PFSK-1 (cell line): ENCODE results near the gene FYB1.

Experiments
- FOXP2 ChIP-seq: optimal IDR thresholded peaks from 2 replicates; pipeline ENCODE3; 2011; ENCODE audit warnings: borderline replicate concordance, control low read depth, inconsistent platforms; ENCODE audit not compliant: insufficient read depth; ENCODE audit errors: extremely low read length, extremely low read depth
- POLR2AphosphoS5 ChIP-seq: IDR thresholded peaks from 2 replicates; pipeline ENCODE4 v1.6.1; 2012; ENCODE audit warnings: low read depth, mild to moderate bottlenecking, control low read depth, low read length, moderate library complexity
- SIN3A ChIP-seq: IDR thresholded peaks from 2 replicates; pipeline ENCODE4 v1.6.1; 2012; ENCODE audit warnings: mild to moderate bottlenecking, low read length, moderate library complexity, borderline replicate concordance; ENCODE audit not compliant: insufficient read depth
- TAF1 ChIP-seq: IDR thresholded peaks from 2 replicates; pipeline ENCODE4 v1.6.1; 2012; ENCODE audit warnings: low read length, control low read depth, borderline replicate concordance; ENCODE audit not compliant: insufficient read depth
- TF ChIP-seq, protein P1 (sequence below), 2 experiments: IDR thresholded peaks; 2 replicates each; pipeline versions ENCODE4 v1.6.1 to v1.8.0; 2011 to 2012; ENCODE audit warnings: low read depth in 2 of 2, low read length in 2 of 2, control low read depth in 1 of 2, inconsistent platforms in 1 of 2, mild to moderate bottlenecking in 1 of 2, moderate library complexity in 1 of 2; ENCODE audit not compliant: insufficient read depth in 1 of 2

FYB1 gene

DNA sequence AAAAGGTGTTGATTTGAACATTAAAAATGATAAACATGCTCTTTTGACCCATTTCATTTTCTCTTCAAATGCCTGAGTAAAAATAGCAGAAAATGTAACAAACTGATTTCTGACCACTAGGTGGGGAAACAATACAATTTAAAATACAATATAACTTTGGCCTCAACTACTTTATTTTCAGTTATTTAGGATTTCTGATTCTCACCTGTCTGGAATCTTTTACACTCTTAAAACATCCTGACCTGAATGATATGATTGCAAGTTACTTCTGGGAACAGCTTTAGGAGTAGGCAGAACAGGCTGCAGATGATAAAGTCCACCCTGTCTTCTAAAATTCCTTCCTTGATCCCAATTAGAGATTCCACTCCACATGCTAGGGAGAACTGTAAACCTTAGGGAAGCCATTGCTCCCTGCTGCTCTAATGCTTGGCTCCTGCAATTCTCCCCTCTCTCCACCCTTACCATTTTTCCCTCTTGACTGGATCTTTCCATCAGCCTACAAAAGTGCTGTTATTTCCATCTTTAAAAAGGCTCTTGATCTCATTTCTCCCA, 70.3 kb downstream of the FYB1 start:
- TF ChIP-seq, protein P1, sequence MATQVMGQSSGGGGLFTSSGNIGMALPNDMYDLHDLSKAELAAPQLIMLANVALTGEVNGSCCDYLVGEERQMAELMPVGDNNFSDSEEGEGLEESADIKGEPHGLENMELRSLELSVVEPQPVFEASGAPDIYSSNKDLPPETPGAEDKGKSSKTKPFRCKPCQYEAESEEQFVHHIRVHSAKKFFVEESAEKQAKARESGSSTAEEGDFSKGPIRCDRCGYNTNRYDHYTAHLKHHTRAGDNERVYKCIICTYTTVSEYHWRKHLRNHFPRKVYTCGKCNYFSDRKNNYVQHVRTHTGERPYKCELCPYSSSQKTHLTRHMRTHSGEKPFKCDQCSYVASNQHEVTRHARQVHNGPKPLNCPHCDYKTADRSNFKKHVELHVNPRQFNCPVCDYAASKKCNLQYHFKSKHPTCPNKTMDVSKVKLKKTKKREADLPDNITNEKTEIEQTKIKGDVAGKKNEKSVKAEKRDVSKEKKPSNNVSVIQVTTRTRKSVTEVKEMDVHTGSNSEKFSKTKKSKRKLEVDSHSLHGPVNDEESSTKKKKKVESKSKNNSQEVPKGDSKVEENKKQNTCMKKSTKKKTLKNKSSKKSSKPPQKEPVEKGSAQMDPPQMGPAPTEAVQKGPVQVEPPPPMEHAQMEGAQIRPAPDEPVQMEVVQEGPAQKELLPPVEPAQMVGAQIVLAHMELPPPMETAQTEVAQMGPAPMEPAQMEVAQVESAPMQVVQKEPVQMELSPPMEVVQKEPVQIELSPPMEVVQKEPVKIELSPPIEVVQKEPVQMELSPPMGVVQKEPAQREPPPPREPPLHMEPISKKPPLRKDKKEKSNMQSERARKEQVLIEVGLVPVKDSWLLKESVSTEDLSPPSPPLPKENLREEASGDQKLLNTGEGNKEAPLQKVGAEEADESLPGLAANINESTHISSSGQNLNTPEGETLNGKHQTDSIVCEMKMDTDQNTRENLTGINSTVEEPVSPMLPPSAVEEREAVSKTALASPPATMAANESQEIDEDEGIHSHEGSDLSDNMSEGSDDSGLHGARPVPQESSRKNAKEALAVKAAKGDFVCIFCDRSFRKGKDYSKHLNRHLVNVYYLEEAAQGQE (IDR thresholded peaks at IDR 0.05; ENCODE audit: insufficient read depth in 1 of 2, low read depth in 2 of 2, low read length in 2 of 2): no peak
- no peak for TF ChIP-seq POLR2AphosphoS5
- TF ChIP-seq SIN3A: no peak
- TF ChIP-seq FOXP2: no peak
- no peak for TF ChIP-seq TAF1

DNA sequence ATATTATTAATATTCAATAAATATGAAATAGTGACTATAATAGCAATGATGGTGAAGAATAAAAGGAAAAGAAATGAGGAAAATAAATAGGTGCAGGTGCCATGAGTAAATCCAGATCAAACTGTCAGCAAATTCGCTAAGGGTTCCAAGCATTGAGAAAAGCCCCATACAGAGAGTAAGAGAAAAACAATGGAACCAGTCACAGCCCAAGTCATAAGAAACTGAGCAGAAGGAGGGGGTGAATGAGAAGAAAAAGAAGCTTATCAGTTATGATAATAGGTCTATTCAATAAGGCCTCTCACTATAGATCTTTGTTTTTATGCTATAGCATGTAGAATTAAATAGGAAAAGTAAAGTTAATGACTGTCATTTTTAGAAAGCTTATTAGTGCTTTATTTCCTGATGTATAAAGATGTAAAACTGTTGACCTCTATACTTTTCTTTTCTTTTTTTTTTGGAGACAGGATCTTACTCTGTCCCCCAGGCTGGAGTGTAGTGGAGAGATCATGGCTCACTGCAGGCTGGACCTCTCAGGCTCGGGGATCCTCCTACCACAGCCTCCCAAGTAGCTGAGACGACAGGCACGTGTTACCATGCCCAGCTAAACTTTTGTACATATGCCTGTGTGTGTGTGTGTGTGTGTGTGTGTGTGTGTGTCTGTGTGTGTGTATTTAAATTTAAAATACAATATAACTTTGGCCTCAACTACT, 72.4 kb downstream of the FYB1 start:
- TF ChIP-seq POLR2AphosphoS5 (no peak), SIN3A (no peak), TAF1 (no peak), FOXP2 (no peak)
- TF ChIP-seq, protein P1 (IDR thresholded peaks at IDR 0.05; ENCODE audit: insufficient read depth in 1 of 2, low read depth in 2 of 2, low read length in 2 of 2): no peak

DNA sequence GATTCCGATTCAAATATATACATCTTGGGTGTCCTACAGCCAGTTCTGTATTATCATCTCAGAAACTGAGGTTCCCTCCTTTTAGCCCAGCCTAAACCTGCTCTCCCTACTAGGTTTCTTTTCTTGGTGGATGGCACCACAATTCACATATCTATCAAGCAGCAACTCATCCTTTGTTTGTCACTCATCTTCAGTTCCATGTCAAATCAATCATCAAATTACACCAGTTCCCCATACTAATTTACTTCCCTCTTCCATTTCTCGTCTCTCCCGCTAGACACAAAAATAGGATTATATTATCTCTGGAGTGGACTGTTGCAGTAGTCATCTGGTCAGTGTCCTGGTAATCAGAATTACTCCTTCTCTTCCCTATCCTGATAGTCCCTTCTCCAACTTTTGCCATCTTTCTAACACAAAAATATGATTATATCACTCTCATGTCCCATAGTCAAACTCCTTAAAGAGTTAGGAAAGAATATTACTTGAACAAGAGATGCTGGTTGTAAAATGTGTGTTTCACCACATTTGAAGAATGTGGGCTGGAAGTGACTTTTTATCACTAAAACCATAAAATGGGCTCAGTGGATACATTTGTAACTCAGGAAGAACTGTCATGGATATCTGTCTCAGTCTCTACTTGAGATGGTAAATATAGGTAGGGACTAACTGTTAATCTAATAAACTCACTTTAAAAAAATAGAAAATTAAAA, 76.1 kb downstream of the FYB1 start:
- TF ChIP-seq POLR2AphosphoS5 (no peak), TAF1 (no peak), SIN3A (no peak), FOXP2 (no peak)
- TF ChIP-seq, protein P1 (IDR thresholded peaks at IDR 0.05; ENCODE audit: insufficient read depth in 1 of 2, low read depth in 2 of 2, low read length in 2 of 2): no peak

DNA sequence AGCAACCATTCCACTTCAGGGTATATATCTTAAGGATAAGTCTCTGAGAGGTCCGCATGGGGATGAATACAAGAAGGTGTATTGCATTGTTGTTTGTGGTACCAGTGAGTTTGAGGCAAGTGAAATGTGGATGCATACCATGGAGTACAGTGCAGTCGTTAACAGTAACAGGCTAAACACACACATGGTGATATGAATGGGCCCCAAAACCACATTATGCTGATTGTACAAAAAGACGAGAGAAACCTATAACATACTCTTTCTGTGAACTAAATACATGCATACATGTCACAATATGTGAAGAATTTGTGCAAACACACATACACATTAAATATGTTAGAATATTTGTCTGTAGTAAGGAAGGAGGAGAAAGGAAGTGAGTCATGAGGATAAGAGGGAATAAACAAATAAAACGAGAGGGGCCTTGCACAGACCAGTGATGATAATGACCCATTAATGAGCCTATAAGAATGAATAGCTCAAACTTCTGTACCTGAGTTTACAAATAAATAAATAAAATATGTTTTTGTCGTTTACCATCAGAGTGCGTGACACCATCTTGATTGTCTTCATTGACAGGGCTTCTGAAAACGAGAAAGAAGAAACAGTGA, 78.7 kb downstream of the FYB1 start:
- TF ChIP-seq TAF1 (no peak), POLR2AphosphoS5 (no peak), SIN3A (no peak), FOXP2 (no peak)
- TF ChIP-seq, protein P1 (IDR thresholded peaks at IDR 0.05; ENCODE audit: insufficient read depth in 1 of 2, low read depth in 2 of 2, low read length in 2 of 2): no peak
